IMR-90 (cell line): ENCODE measurements around the gene ZNF385D. TPM values are rescaled to one million over a fixed set of nuclear protein-coding genes. Genes with fewer than 3 reads are reported as not detected.

Experiments
- ATAC-seq: fragments of 200-7000 bp; cut with Tn5 transposase; 2 replicates; pipeline ENCODE4 v1.9.1; 2020; ENCODE audit warnings: low read depth, mild to moderate bottlenecking, moderate library complexity
- BruUV-seq: library from RNA; stranded (reverse); fragments of 400-500 nt; replicated peaks from 2 replicates; lab custom pipeline; 2021; lab: Mats Ljungman, UMichigan
- CTCF ChIA-PET: fragments of 300-600 bp; formaldehyde crosslinking; extraction: SDS; loops from one replicate; lab custom pipeline; 2021; ENCODE audit warnings: antibody characterized with exemption; lab: Yijun Ruan, JAX
- POLR2A ChIA-PET: fragments of 300-600 bp; sonication (Branson Sonifier 250); formaldehyde crosslinking; loops from one replicate; lab custom pipeline; 2022; ENCODE audit warnings: antibody characterized with exemption; ENCODE audit not compliant: unreplicated experiment; lab: Charles Lee
- DNase-seq: peaks from one replicate; pipeline ENCODE4 v3.0.0; 2013
- H2AFZ ChIP-seq: replicated peaks from 2 replicates; pipeline ENCODE3; 2013; ENCODE audit warnings: low read length, mild to moderate bottlenecking; ENCODE audit not compliant: poor library complexity
- H2AK5ac ChIP-seq: 2 replicates; pipeline ENCODE4 v1.6.1; 2013; ENCODE audit warnings: low read depth, low read length, inconsistent platforms
- H2AK9ac ChIP-seq: replicated peaks from 2 replicates; pipeline ENCODE3; 2013; ENCODE audit warnings: mild to moderate bottlenecking, low read depth, low read length, moderate library complexity; ENCODE audit not compliant: poor library complexity
- H2BK120ac ChIP-seq: 2 replicates; pipeline ENCODE4 v1.6.1; 2013; ENCODE audit warnings: low read depth, low read length, inconsistent platforms
- H2BK15ac ChIP-seq: 3 replicates; pipeline ENCODE4 v1.6.1; 2013; ENCODE audit warnings: low read depth, low read length, inconsistent platforms
- H2BK20ac ChIP-seq: 2 replicates; pipeline ENCODE4 v1.6.1; 2013; ENCODE audit warnings: low read depth, mild to moderate bottlenecking, inconsistent platforms, low read length, moderate library complexity
- H2BK5ac ChIP-seq: 2 replicates; pipeline ENCODE4 v1.6.1; 2013; ENCODE audit warnings: mild to moderate bottlenecking, low read depth, low read length, inconsistent platforms; ENCODE audit not compliant: poor library complexity, severe bottlenecking
- H3K14ac ChIP-seq: replicated peaks from 2 replicates; pipeline ENCODE4 v1.6.1; 2013; ENCODE audit warnings: low read depth, low read length, inconsistent platforms
- H3K18ac ChIP-seq: 2 replicates; pipeline ENCODE4 v1.6.1; 2013; ENCODE audit warnings: low read depth, low read length, control low read depth
- H3K23ac ChIP-seq: 2 replicates; pipeline ENCODE4 v1.6.1; 2013; ENCODE audit warnings: low read depth, low read length, inconsistent platforms
- H3K27ac ChIP-seq: 2 replicates; pipeline ENCODE4 v1.5.1; 2013; ENCODE audit warnings: mild to moderate bottlenecking, control low read depth, low read length; ENCODE audit not compliant: insufficient read depth
- H3K27me3 ChIP-seq: 2 replicates; pipeline ENCODE4 v1.6.1; 2013; ENCODE audit warnings: low read length; ENCODE audit not compliant: control insufficient read depth, insufficient read depth
- H3K36me3 ChIP-seq: 2 replicates; pipeline ENCODE4 v1.6.1; 2013; ENCODE audit warnings: low read length, mixed read lengths; ENCODE audit not compliant: control insufficient read depth, insufficient read depth
- H3K4ac ChIP-seq: 2 replicates; pipeline ENCODE4 v1.6.1; 2013; ENCODE audit warnings: low read depth, low read length, inconsistent platforms
- H3K4me1 ChIP-seq: 2 replicates; pipeline ENCODE4 v1.6.1; 2013; ENCODE audit warnings: low read length, mixed read lengths; ENCODE audit not compliant: control insufficient read depth, insufficient read depth
- H3K4me2 ChIP-seq: 2 replicates; pipeline ENCODE4 v1.6.1; 2013; ENCODE audit warnings: low read depth, mild to moderate bottlenecking, control low read depth, low read length, moderate library complexity
- H3K4me3 ChIP-seq: 2 replicates; pipeline ENCODE4 v1.5.1; 2013; ENCODE audit warnings: low read depth, mild to moderate bottlenecking, control low read depth, low read length, moderate library complexity; ENCODE audit not compliant: insufficient read depth
- H3K56ac ChIP-seq: 2 replicates; pipeline ENCODE4 v1.6.1; 2013; ENCODE audit warnings: low read length, inconsistent platforms; ENCODE audit not compliant: insufficient read depth; ENCODE audit errors: extremely low read depth
- H3K79me1 ChIP-seq, 2 experiments: 2 replicates each; pipeline ENCODE4 v1.6.1; 2013; ENCODE audit warnings: low read length in 2 of 2, inconsistent platforms in 1 of 2, low read depth in 1 of 2
- H3K9ac ChIP-seq: 2 replicates; pipeline ENCODE4 v1.6.1; 2013; ENCODE audit warnings: low read depth, low read length, control low read depth
- H3K9me1 ChIP-seq: 2 replicates; pipeline ENCODE4 v1.6.1; 2013; ENCODE audit warnings: low read length, inconsistent platforms; ENCODE audit not compliant: insufficient read depth
- H3K9me3 ChIP-seq: 2 replicates; pipeline ENCODE4 v1.6.1; 2013; ENCODE audit warnings: low read length; ENCODE audit not compliant: control insufficient read depth, insufficient read depth
- H4K20me1 ChIP-seq: 2 replicates; pipeline ENCODE4 v1.6.1; 2013; ENCODE audit warnings: low read length, inconsistent platforms; ENCODE audit not compliant: insufficient read depth
- H4K5ac ChIP-seq: 2 replicates; pipeline ENCODE4 v1.6.1; 2013; ENCODE audit warnings: mild to moderate bottlenecking, low read depth, low read length, control low read depth
- H4K8ac ChIP-seq, 2 experiments: 2 replicates each; pipeline ENCODE4 v1.6.1; 2013; ENCODE audit warnings: low read depth in 2 of 2, low read length in 2 of 2, control low read depth in 1 of 2, inconsistent platforms in 1 of 2
- H4K91ac ChIP-seq: 2 replicates; pipeline ENCODE4 v1.6.1; 2013; ENCODE audit warnings: low read depth, low read length, inconsistent platforms; ENCODE audit not compliant: insufficient read depth
- MAFK ChIP-seq: IDR thresholded peaks from 2 replicates; pipeline ENCODE4 v1.6.1; 2012; ENCODE audit warnings: low read depth, low read length, improper control_type of control experiment
- NFE2L2 ChIP-seq: fragments of 150-350 bp; IDR thresholded peaks from 2 replicates; pipeline ENCODE4 v1.6.1; 2016; ENCODE audit warnings: low read depth, mild to moderate bottlenecking, low read length
- USF2 ChIP-seq: fragments of 150-350 bp; IDR thresholded peaks from 2 replicates; pipeline ENCODE4 v1.6.1; 2017; ENCODE audit warnings: mild to moderate bottlenecking, antibody characterized with exemption, low read length, low read depth
- WGBS, 2 experiments: methylation state at CpG; one replicate each; pipeline versions ENCODE4 v1.1.5 to v1.1.7; 2013; ENCODE audit warnings: missing lambda C conversion rate in 2 of 2; ENCODE audit not compliant: insufficient read length in 1 of 2; ENCODE audit errors: extremely low coverage in 2 of 2; 5-methylcytosine and 5-hydroxymethylcytosine counted together
- dilution Hi-C: fragments of 300-500 bp; cut with HindIII; formaldehyde crosslinking; loops from one replicate; pipeline ENCODE4 v1.14.3; 2018; ENCODE audit warnings: low sequenced_read_pairs; ENCODE audit not compliant: unreplicated experiment
- in situ Hi-C: fragments of 300-500 bp; cut with MboI; formaldehyde crosslinking; loops from 3 replicates; pipeline ENCODE4 v1.14.3; 2019; ENCODE audit warnings: low sequenced_read_pairs, inconsistent platforms, mixed read lengths
- intact Hi-C: fragments of 100-400 bp; cut with micrococcal nuclease; formaldehyde crosslinking; loops from 2 replicates; pipeline ENCODE4 v1.10.0; 2022
- polyA plus RNA-seq, 3 experiments: library from polyadenylated mRNA; depleted of rRNA; stranded (reverse); fragments of >200 nt; gene quantifications; 2 replicates each; pipeline ENCODE4 v1.2.3, GENCODE V29; 2012; ENCODE audit warnings: low replicate concordance in 1 of 3
- total RNA-seq: library from RNA; depleted of rRNA; stranded (reverse); fragments of >200 nt; gene quantifications from 2 replicates; pipeline ENCODE4 v1.2.3, GENCODE V29; 2012

ZNF385D gene
- total and polyA plus RNA-seq, 2 of the 4 experiments (the other 2 are of a cell fraction) = 0.18 to 2.4 TPM

DNA sequence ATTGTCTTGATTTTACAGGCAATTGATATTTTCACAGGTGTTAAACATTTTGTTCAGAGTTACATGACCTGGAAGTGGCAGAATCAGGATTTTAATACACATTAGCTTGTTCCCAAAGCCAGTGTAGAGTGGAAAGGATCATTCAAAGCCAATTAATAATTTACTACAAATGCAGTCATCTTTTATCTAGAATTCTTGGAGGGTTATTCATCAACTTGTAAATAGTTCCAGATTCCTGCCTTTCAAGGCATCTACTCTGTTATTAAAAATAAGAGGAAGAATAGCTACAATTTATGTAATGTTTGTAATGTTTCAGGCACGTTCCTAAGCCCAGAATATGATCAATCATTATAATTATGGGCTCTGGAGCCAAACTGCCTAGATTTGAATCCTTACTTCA lies 358.5 kb downstream of the ZNF385D start:
- CTCF ChIA-PET = no interaction called here
- intact Hi-C loops = no loop called here
- TF ChIP-seq USF2 (no peak), MAFK (no peak), NFE2L2 (no peak)

More for the DNA sequence above, 358.5 kb downstream of the ZNF385D start:
- Histone ChIP-seq H3K79me1 (no peaks in the 10 kb centered on the region), H3K27ac (no peak overlapping the region), H3K23ac (no peak overlapping the region), H4K5ac (no peak overlapping the region), H2BK120ac (no peak overlapping the region), H2AFZ (no peak overlapping the region), H2BK5ac (no peak overlapping the region), H3K9ac (no peak overlapping the region), H4K91ac (no peak overlapping the region), H3K56ac (no peak overlapping the region), H3K4me3 (no peak overlapping the region), H3K18ac (no peak overlapping the region), H3K9me3 (no peaks in the 10 kb centered on the region), H2BK15ac (no peak overlapping the region), H4K8ac (no peak overlapping the region), H3K4me2 (no peak overlapping the region), H2AK5ac (no peak overlapping the region), H2BK20ac (no peak overlapping the region), H3K27me3 (no peaks in the 10 kb centered on the region), H3K4ac (no peak overlapping the region), H2AK9ac (no peak overlapping the region), H4K20me1 (no peaks in the 10 kb centered on the region), H3K14ac (no peak overlapping the region), H3K36me3 (no peaks in the 10 kb centered on the region), H3K9me1 (no peaks in the 10 kb centered on the region), H3K4me1 (no peaks in the 10 kb centered on the region)
- BruUV-seq = no TSS peak
- WGBS, 2 experiments = no CpG with 5 or more reads among the region's 1 CpG
- dilution Hi-C loops (no loop called here), in situ Hi-C loops (no loop called here)
- DNase-seq (no peak), ATAC-seq (no peak)
- POLR2A ChIA-PET = no interaction called here
